Measurements from ENCODE around the gene NEDD9.

The NEDD9 gene

DNA sequence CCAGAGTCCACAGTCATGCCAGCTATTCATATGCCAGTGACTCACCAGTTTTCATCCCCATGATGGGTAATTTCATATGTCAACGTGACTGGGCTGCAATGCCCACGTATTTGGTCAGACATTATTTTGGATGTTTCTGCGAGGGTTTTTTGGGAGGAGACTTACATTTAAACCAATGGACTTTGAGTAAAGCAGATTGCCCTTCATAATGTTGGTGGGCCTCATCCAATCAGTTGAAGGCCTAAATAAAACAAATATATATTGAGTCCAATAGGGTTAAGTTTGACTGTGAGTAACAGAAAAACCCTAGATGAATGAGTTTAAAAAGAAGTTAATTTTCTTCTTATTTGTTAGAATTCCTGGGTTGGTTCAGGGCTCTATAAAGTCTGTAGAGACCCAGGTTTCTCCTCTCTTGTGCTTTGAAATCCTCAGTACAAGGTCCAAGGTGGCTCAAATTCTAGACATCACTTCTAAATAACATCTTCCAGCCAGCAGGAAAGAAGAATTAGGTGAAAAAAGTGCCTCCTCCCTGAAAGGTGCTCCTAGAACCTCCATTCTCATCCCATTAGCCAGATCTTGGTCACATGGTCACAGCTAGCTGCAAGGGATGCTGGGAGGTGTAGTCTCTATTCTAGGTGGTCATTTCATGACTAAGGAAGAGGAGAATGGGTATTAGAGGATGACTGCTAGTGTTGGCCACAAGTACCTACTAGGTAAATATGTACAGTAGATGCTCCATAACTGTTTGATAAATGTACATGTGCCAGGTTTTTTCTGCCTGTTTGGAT lies 16.7 kb upstream of the NEDD9 start:
- no peak overlapping the region for H3K27ac Mint-ChIP-seq
- no peak overlapping the region for H3K4me3 Mint-ChIP-seq
- H3K4me1 Mint-ChIP-seq: peaks cover 55% of the 10 kb centered on the region
- no peak for TF ChIP-seq CTCF (IDR thresholded peaks at IDR 0.05; ENCODE audit: unreplicated experiment in 3 of 3)
- peaks cover 3% of the 10 kb centered on the region for H3K9me3 Mint-ChIP-seq
- H3K36me3 Mint-ChIP-seq (ENCODE audit: low read depth): no peaks in the 10 kb centered on the region
- H3K27me3 Mint-ChIP-seq (ENCODE audit: low read depth): peaks cover 7% of the 10 kb centered on the region

DNA sequence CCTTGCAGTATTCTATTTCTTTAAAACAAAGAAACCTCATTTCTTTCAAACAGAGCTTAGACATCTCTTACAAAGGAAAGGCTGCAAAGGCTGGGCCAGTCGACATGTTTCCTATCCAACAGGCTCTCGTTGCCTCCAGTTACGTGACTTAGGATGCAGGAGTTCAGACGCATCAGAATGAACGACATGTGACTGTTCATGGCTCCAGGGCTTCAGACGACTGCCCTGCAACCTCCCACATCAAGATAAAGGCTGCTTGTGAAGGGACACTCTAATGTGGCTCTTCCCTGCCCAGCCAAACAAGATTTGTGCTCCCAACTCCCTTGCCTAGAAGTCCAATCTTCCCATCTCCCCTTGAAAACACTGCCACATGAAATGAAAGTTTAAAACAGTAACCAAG lies 14.3 kb upstream of the NEDD9 start:
- H3K4me1 Mint-ChIP-seq: peaks cover 48% of the 10 kb centered on the region
- no peak overlapping the region for H3K27ac Mint-ChIP-seq
- peaks cover 11% of the 10 kb centered on the region for H3K27me3 Mint-ChIP-seq (ENCODE audit: low read depth)

GRCh38 chr6:11245381-11246256 lies 13.2 kb upstream of the NEDD9 start:
- TF ChIP-seq CTCF (IDR thresholded peaks at IDR 0.05; ENCODE audit: unreplicated experiment in 3 of 3): no peak
- peak overlapping the region in 1 of 3 experiments; percentile 51 for H3K27ac Mint-ChIP-seq

More for the DNA sequence above, 14.3 kb upstream of the NEDD9 start:
- H3K4me3 Mint-ChIP-seq: no peak overlapping the region
- no peak for TF ChIP-seq CTCF (IDR thresholded peaks at IDR 0.05; ENCODE audit: unreplicated experiment in 3 of 3)
- no peaks in the 10 kb centered on the region for H3K36me3 Mint-ChIP-seq (ENCODE audit: low read depth)
- H3K9me3 Mint-ChIP-seq: peaks cover 3% of the 10 kb centered on the region

GRCh38 chr6:11244387-11245126 lies 12.1 kb upstream of the NEDD9 start:
- Mint-ChIP-seq H3K4me1 (peaks cover 31% of the 10 kb centered on the region), H3K36me3 (ENCODE audit: low read depth) (no peaks in the 10 kb centered on the region), H3K4me3 (no peak overlapping the region), H3K27ac (no peak overlapping the region), H3K27me3 (ENCODE audit: low read depth) (peaks cover 7% of the 10 kb centered on the region), H3K9me3 (no peaks in the 10 kb centered on the region)
- no peak for TF ChIP-seq CTCF (IDR thresholded peaks at IDR 0.05; ENCODE audit: unreplicated experiment in 3 of 3)

More at GRCh38 chr6:11245381-11246256, 13.2 kb upstream of the NEDD9 start:
- no peak overlapping the region for H3K4me3 Mint-ChIP-seq
- H3K4me1 Mint-ChIP-seq: peaks cover 36% of the 10 kb centered on the region
- no peaks in the 10 kb centered on the region for H3K36me3 Mint-ChIP-seq (ENCODE audit: low read depth)
- peaks cover 3% of the 10 kb centered on the region for H3K9me3 Mint-ChIP-seq
- H3K27me3 Mint-ChIP-seq (ENCODE audit: low read depth): peaks cover 11% of the 10 kb centered on the region

GRCh38 chr6:11243861-11244260 lies 11.4 kb upstream of the NEDD9 start:
- no peak overlapping the region for H3K4me3 Mint-ChIP-seq
- TF ChIP-seq CTCF (IDR thresholded peaks at IDR 0.05; ENCODE audit: unreplicated experiment in 3 of 3): no peak
- peaks cover 31% of the 10 kb centered on the region for H3K4me1 Mint-ChIP-seq
- H3K27ac Mint-ChIP-seq: no peak overlapping the region
- no peaks in the 10 kb centered on the region for H3K9me3 Mint-ChIP-seq
- H3K27me3 Mint-ChIP-seq (ENCODE audit: low read depth): peaks cover 7% of the 10 kb centered on the region
- no peaks in the 10 kb centered on the region for H3K36me3 Mint-ChIP-seq (ENCODE audit: low read depth)
